ENCODE results near the gene IMP4. TPM values are rescaled to one million over a fixed set of nuclear protein-coding genes. Genes with fewer than 3 reads are reported as not detected.

The IMP4 gene
- total RNA-seq, 1 experiment from 2014 or later = 101 TPM

GRCh38 chr2:130304726-130305125, 38.0 kb upstream of the IMP4 start:
- no peak overlapping the region for H3K4me2 ChIP-seq (ENCODE audit: insufficient read depth, insufficient read length, low read length)
- H4K5ac ChIP-seq (ENCODE audit: insufficient read length, low read depth, low read length) = no peak overlapping the region
- no peaks in the 10 kb centered on the region for H3K27me3 ChIP-seq (ENCODE audit: insufficient read depth, low read length)
- peaks cover 15% of the 10 kb centered on the region for H3K27me3 Mint-ChIP-seq (ENCODE audit: low read depth)
- no peak overlapping the region for H2BK120ac ChIP-seq (ENCODE audit: low read depth, low read length, poor library complexity, severe bottlenecking)
- no peaks in the 10 kb centered on the region for H4K20me1 ChIP-seq (ENCODE audit: control insufficient read depth, insufficient read depth, insufficient read length)
- H3K14ac ChIP-seq (ENCODE audit: insufficient read depth, low read length) = no peak overlapping the region
- no peak overlapping the region for H3K9ac ChIP-seq (ENCODE audit: extremely low read depth, insufficient read length, low read length)
- H3K36me3 Mint-ChIP-seq (ENCODE audit: insufficient read depth in 1 of 3, low read depth in 3 of 3) = no peaks in the 10 kb centered on the region
- no peak overlapping the region for H2BK15ac ChIP-seq (ENCODE audit: low read depth, low read length)
- no peak overlapping the region for H3K4me3 Mint-ChIP-seq
- TF ChIP-seq CTCF (conservative IDR thresholded peaks at IDR 0.05) = no peak
- H3K79me2 ChIP-seq (ENCODE audit: insufficient read depth, low read length) = no peaks in the 10 kb centered on the region
- H2BK20ac ChIP-seq (ENCODE audit: low read depth, low read length, poor library complexity, severe bottlenecking) = no peak overlapping the region
- DNase-seq = no peak
- H3K4me1 ChIP-seq (ENCODE audit: insufficient read depth, low read length) = no peaks in the 10 kb centered on the region
- no peaks in the 10 kb centered on the region for H3K79me1 ChIP-seq (ENCODE audit: insufficient read depth, low read depth, low read length, poor library complexity, severe bottlenecking)
- H3T11ph ChIP-seq (ENCODE audit: low read length) = no peak overlapping the region
- no peak overlapping the region for H3K23ac ChIP-seq (ENCODE audit: insufficient read length, low read depth, low read length)
- no peak overlapping the region for H3K27ac ChIP-seq (ENCODE audit: insufficient read length, low read depth, low read length)
- H3K9me3 ChIP-seq (ENCODE audit: control insufficient read depth, low read depth, low read length) = no peaks in the 10 kb centered on the region
- no peaks in the 10 kb centered on the region for H3K4me1 Mint-ChIP-seq
- H3K18ac ChIP-seq (ENCODE audit: insufficient read length, low read depth, low read length) = no peak overlapping the region
- 100% methylated on average over 1 of the region's 3 CpGs for WGBS (ENCODE audit: extremely low coverage, insufficient read length, low lambda C conversion rate)
- H2AK5ac ChIP-seq (ENCODE audit: insufficient read length, low read length) = no peak overlapping the region
- no peaks in the 10 kb centered on the region for H3K9me3 Mint-ChIP-seq
- H2BK5ac ChIP-seq (ENCODE audit: insufficient read length, low read length) = no peak overlapping the region
- H4K8ac ChIP-seq (replicated peaks; ENCODE audit: insufficient read length, low read depth, low read length) = no peak overlapping the region
- H3K27ac Mint-ChIP-seq = no peak overlapping the region
- H2AFZ ChIP-seq (ENCODE audit: low read length) = no peak overlapping the region
- no peak overlapping the region for H2BK12ac ChIP-seq (ENCODE audit: insufficient read length, low read depth, low read length)
- H3K4ac ChIP-seq (ENCODE audit: low read depth, low read length) = no peak overlapping the region
- no peaks in the 10 kb centered on the region for H3K23me2 ChIP-seq (ENCODE audit: insufficient read length, low read depth, low read length, poor library complexity, severe bottlenecking)
- no peak overlapping the region for H4K91ac ChIP-seq (ENCODE audit: insufficient read length, low read depth, low read length)
- no peak overlapping the region for H3K56ac ChIP-seq (ENCODE audit: insufficient read length, low read depth, low read length)

All from H9 (cell line).